Mesenchymal stem cell (in vitro differentiated cells and primary cell): ENCODE results near the gene TMEM119.

Source experiments
- DNase-seq: peaks from one replicate; pipeline ENCODE4 v3.0.0-alpha.2; 2013
- H2AFZ ChIP-seq: one replicate; pipeline ENCODE4 v1.6.1; 2013; ENCODE audit warnings: low read depth, mild to moderate bottlenecking, control low read depth, inconsistent platforms, low read length, moderate library complexity
- H2AK5ac ChIP-seq: 2 replicates; pipeline ENCODE4 v1.6.1; 2013; ENCODE audit warnings: low read length, moderate library complexity, mild to moderate bottlenecking, inconsistent platforms; ENCODE audit not compliant: severe bottlenecking
- H2BK120ac ChIP-seq: one replicate; pipeline ENCODE4 v1.6.1; 2013; ENCODE audit warnings: low read depth, mild to moderate bottlenecking, inconsistent platforms, low read length, moderate library complexity
- H2BK12ac ChIP-seq, 2 experiments: one replicate each; pipeline ENCODE4 v1.6.1; 2013; ENCODE audit warnings: inconsistent platforms in 2 of 2, low read length in 2 of 2, mild to moderate bottlenecking in 2 of 2, moderate library complexity in 2 of 2, control low read depth in 1 of 2
- H2BK15ac ChIP-seq: one replicate; pipeline ENCODE4 v1.6.1; 2013; ENCODE audit warnings: mild to moderate bottlenecking, low read depth, inconsistent platforms; ENCODE audit not compliant: poor library complexity, severe bottlenecking
- H2BK5ac ChIP-seq: 2 replicates; pipeline ENCODE4 v1.6.1; 2013; ENCODE audit warnings: low read depth, mild to moderate bottlenecking, low read length, control low read depth, inconsistent platforms; ENCODE audit not compliant: poor library complexity, severe bottlenecking
- H3K14ac ChIP-seq, 2 experiments: one replicate each; pipeline ENCODE4 v1.6.1; 2013; ENCODE audit warnings: inconsistent platforms in 2 of 2, low read length in 2 of 2, control low read depth in 1 of 2, mild to moderate bottlenecking in 1 of 2, moderate library complexity in 1 of 2
- H3K18ac ChIP-seq, 2 experiments: one replicate each; pipeline ENCODE4 v1.6.1; 2013; ENCODE audit warnings: inconsistent platforms in 2 of 2, low read length in 2 of 2, control low read depth in 1 of 2, low read depth in 1 of 2, mild to moderate bottlenecking in 1 of 2
- H3K23ac ChIP-seq, 2 experiments: one replicate each; pipeline ENCODE4 v1.6.1; 2013; ENCODE audit warnings: inconsistent platforms in 2 of 2, low read length in 2 of 2, mild to moderate bottlenecking in 2 of 2, moderate library complexity in 2 of 2, control low read depth in 1 of 2
- H3K27ac ChIP-seq: 2 replicates; pipeline ENCODE4 v1.5.1; 2013; ENCODE audit warnings: mild to moderate bottlenecking, moderate library complexity, low read length, control low read depth, inconsistent platforms; ENCODE audit not compliant: poor library complexity, severe bottlenecking
- H3K27me3 ChIP-seq, 2 experiments: 2 replicates each; pipeline versions ENCODE4 v1.6.1 to v1.7.0; 2013; ENCODE audit warnings: low read length in 2 of 2, mild to moderate bottlenecking in 2 of 2, moderate library complexity in 2 of 2, control low read depth in 1 of 2, inconsistent platforms in 1 of 2; ENCODE audit not compliant: control insufficient read depth in 1 of 2, insufficient read depth in 1 of 2
- H3K36me3 ChIP-seq, 2 experiments: 2 replicates each; pipeline versions ENCODE4 v1.6.1 to v1.7.0; 2013; ENCODE audit warnings: low read length in 2 of 2, control low read depth in 1 of 2, inconsistent platforms in 1 of 2, low read depth in 1 of 2, mild to moderate bottlenecking in 1 of 2; ENCODE audit not compliant: insufficient read depth in 2 of 2, control insufficient read depth in 1 of 2
- H3K4ac ChIP-seq, 2 experiments: one replicate each; pipeline ENCODE4 v1.6.1; 2013; ENCODE audit warnings: inconsistent platforms in 2 of 2, low read length in 2 of 2, mild to moderate bottlenecking in 2 of 2, moderate library complexity in 2 of 2, control low read depth in 1 of 2, low read depth in 1 of 2
- H3K4me1 ChIP-seq: 2 replicates; pipeline ENCODE4 v1.6.1; 2013; ENCODE audit warnings: low read depth, low read length, control low read depth; ENCODE audit not compliant: control insufficient read depth, insufficient read depth
- H3K4me2 ChIP-seq: 2 replicates; pipeline ENCODE4 v1.6.1; 2013; ENCODE audit warnings: low read length, mild to moderate bottlenecking, inconsistent platforms; ENCODE audit not compliant: poor library complexity, severe bottlenecking
- H3K4me3 ChIP-seq, 2 experiments: 2 replicates each; pipeline versions ENCODE4 v1.5.1 to v1.7.0; 2013; ENCODE audit warnings: low read length in 2 of 2, mild to moderate bottlenecking in 2 of 2, control low read depth in 1 of 2, low read depth in 1 of 2; ENCODE audit not compliant: insufficient read depth in 1 of 2
- H3K79me1 ChIP-seq: replicated peaks from 2 replicates; pipeline ENCODE4 v1.6.1; 2013; ENCODE audit warnings: mild to moderate bottlenecking, control low read depth, low read length, inconsistent platforms; ENCODE audit not compliant: poor library complexity, severe bottlenecking
- H3K9ac ChIP-seq: 2 replicates; pipeline ENCODE4 v1.7.0; 2013; ENCODE audit warnings: mild to moderate bottlenecking, low read length, moderate library complexity
- H3K9me3 ChIP-seq: 2 replicates; pipeline ENCODE4 v1.7.0; 2013; ENCODE audit warnings: mild to moderate bottlenecking, low read length; ENCODE audit not compliant: control insufficient read depth
- H4K8ac ChIP-seq: one replicate; pipeline ENCODE4 v1.6.1; 2013; ENCODE audit warnings: inconsistent platforms, mild to moderate bottlenecking, low read length, moderate library complexity
- H4K91ac ChIP-seq: one replicate; pipeline ENCODE4 v1.6.1; 2013; ENCODE audit warnings: mild to moderate bottlenecking, low read length, inconsistent platforms
- WGBS: methylation state at CpG from one replicate; pipeline ENCODE4 v1.1.7; 2013; ENCODE audit warnings: mixed read lengths; 5-methylcytosine and 5-hydroxymethylcytosine counted together

The TMEM119 gene

DNA sequence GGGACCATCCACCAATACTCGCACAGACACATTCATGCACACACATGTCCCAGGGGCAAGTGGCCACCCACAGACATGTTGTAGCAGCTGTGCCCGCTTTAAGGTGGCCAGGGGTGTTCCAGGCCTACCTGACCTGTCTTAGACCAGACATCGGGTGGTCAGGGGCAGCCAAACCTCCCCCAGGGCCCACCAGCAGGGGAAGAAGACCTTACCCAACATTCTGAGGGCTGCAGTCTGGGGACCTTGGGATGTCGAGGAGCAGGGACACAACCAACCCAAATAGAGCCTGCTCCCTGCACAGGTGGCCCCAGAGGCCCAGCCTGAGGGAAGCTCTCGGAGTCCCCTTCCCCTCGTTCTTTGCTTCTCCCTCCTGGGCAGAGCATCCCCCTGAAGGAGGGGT lies 1.7 kb upstream of the TMEM119 start:
- Histone ChIP-seq H3K79me1 (no peaks in the 10 kb centered on the region), H2BK120ac (no peak overlapping the region), H3K18ac (peak overlapping the region in 1 of 2 experiments; percentile 33), H3K36me3 (peaks cover 0 to 8% of the 10 kb centered on the region in 2 experiments), H3K4ac (no peak overlapping the region), H2AFZ (no peak overlapping the region), H3K4me2 (no peak overlapping the region), H2BK15ac (peak overlapping the region; percentile 40), H2AK5ac (no peak overlapping the region), H3K9me3 (no peaks in the 10 kb centered on the region), H3K4me3 (no peak overlapping the region), H2BK12ac (peak overlapping the region; percentile 6 to 54), H4K8ac (no peak overlapping the region), H4K91ac (peak overlapping the region; percentile 81), H2BK5ac (no peak overlapping the region), H3K27ac (no peak overlapping the region), H3K14ac (no peak overlapping the region), H3K4me1 (peaks cover 13% of the 10 kb centered on the region), H3K23ac (no peak overlapping the region), H3K27me3 (no peaks in the 10 kb centered on the region), H3K9ac (no peak overlapping the region)
- no peak for DNase-seq
- 69% methylated on average over 6 of the region's 6 CpGs for WGBS

DNA sequence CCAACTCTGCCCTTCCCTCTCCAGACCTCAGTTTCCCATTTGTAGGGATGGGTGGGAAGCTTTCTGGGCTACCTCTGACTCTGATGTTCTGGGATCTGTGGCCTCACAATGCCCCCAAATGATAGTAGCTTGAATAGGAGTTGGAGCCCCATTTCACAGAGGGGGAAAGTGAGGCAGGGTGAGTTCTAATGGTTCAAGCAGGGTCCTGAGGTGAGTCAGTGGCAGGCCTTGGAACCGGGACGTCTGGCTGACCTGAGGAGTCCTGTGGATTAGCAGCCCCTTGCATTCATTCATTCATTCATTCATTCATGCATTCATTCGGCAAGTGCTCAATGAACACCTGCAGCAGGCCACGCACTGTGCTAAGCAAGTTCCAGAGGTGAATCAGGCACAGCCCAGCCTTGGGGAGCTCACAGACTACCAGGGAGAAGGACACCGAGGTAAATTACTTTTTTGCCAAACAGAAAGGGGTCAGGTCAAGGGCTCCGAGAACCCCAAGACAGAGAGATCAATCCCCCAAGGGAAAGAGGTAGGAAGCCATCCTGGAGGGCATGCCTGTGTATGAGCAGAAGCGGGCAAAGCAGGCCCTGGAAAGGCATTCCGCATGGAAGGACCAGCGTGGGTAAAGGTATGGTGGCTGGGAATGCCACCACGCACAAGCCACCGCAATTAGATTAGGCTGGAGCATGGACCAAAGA lies 818 bp upstream of the TMEM119 start:
- Histone ChIP-seq H3K27me3 (no peaks in the 10 kb centered on the region), H3K79me1 (no peaks in the 10 kb centered on the region), H3K4me3 (peak overlapping the region in 1 of 2 experiments; percentile 66), H3K27ac (no peak overlapping the region), H3K9me3 (no peaks in the 10 kb centered on the region), H4K8ac (peak overlapping the region; percentile 76), H3K36me3 (peaks cover 0 to 13% of the 10 kb centered on the region in 2 experiments), H3K9ac (peak overlapping the region; percentile 81), H2BK12ac (peak overlapping the region; percentile 7 to 88), H3K18ac (peak overlapping the region; percentile 5 to 68), H2BK15ac (no peak overlapping the region), H3K23ac (no peak overlapping the region), H3K4ac (peak overlapping the region; percentile 69 to 81), H2BK5ac (no peak overlapping the region), H3K4me1 (peaks cover 8% of the 10 kb centered on the region), H3K14ac (peak overlapping the region in 1 of 2 experiments; percentile 26), H2BK120ac (peak overlapping the region; percentile 12), H2AFZ (no peak overlapping the region), H4K91ac (peak overlapping the region; percentile 44), H2AK5ac (no peak overlapping the region), H3K4me2 (no peak overlapping the region)
- 95% methylated on average over 11 of the region's 11 CpGs for WGBS
- no peak for DNase-seq

DNA sequence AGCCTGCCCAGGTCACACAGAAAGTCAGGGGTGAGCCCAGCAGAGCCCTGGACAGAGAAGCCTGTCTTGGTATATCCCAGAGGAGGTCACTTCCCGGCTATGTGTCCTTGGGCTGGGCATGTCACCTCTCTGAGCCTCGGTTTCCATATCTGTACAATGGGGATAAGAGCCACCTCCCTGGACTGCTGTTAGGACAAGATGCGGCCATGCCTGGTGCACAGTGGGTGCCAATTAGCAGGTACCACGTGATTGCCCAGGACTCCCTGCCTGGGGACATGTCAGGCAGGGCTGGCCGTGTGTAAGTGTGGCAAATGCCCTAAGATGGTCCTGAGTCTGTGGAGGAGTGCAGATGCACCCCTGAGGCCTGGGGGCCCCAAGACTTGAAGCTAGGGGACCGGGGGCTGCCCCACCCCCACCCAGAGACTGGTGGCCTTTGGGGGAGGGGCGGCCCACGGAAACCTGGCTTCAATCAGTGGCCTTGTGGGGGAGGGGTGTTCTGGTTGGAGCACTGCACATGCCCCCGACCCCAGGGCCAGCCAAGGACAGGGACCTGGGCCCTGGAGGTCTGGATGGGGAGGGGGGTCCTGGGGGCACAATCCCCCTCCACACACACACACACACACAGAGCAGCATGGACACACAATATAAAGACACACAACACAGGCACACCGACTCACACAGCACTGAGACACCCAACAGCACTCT lies 878 bp downstream of the TMEM119 start:
- Histone ChIP-seq H3K4me3 (peak overlapping the region in 1 of 2 experiments; percentile 100), H3K4me2 (no peak overlapping the region), H3K4ac (peak overlapping the region; percentile 57 to 72), H3K27ac (no peak overlapping the region), H3K18ac (peak overlapping the region; percentile 68 to 97), H3K9ac (peak overlapping the region; percentile 90), H2AK5ac (no peak overlapping the region), H3K9me3 (no peaks in the 10 kb centered on the region), H3K23ac (no peak overlapping the region), H3K4me1 (peaks cover 2% of the 10 kb centered on the region), H3K27me3 (no peaks in the 10 kb centered on the region), H4K8ac (peak overlapping the region; percentile 2), H2BK5ac (no peak overlapping the region), H4K91ac (peak overlapping the region; percentile 65), H3K14ac (peak overlapping the region in 1 of 2 experiments; percentile 98), H2BK120ac (peak overlapping the region; percentile 74), H2AFZ (peak overlapping the region; percentile 3), H2BK15ac (peak overlapping the region; percentile 63), H2BK12ac (peak overlapping the region; percentile 69 to 98), H3K79me1 (no peaks in the 10 kb centered on the region), H3K36me3 (peaks cover 0 to 26% of the 10 kb centered on the region in 2 experiments)
- 72% methylated on average over 7 of the region's 10 CpGs for WGBS
- DNase-seq = no peak
